CD4-positive, alpha-beta T cell treated with Interleukin-15 for 1 hour (primary cell): ENCODE data around the gene MAML3.
A peak's percentile ranks its signal among the peaks of the same experiment; 100 is the strongest.

Experiments
- DNase-seq: peaks from one replicate; pipeline ENCODE4 v3.0.0-alpha.2; 2020

MAML3 gene

DNA sequence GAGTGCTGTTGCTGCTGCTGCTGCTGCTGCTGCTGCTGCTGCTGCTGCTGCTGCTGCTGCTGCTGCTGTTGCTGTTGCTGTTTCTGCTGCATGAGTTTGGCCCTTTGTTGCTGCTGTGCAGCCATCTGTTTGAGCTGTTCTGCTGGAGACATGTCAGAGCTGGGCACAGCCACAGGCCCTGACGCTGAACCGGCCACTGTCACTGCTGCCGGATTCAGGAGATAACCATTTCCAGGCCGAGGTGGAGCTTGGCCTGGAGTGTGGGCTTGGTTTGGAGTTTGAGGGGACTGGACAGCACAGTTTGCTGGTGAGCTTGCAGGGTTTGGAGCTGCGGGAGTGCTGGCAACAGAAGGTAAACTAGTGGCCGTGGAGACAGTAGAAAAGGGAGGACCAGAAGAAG is 264.1 kb downstream of the MAML3 start:
- no peak for DNase-seq

DNA sequence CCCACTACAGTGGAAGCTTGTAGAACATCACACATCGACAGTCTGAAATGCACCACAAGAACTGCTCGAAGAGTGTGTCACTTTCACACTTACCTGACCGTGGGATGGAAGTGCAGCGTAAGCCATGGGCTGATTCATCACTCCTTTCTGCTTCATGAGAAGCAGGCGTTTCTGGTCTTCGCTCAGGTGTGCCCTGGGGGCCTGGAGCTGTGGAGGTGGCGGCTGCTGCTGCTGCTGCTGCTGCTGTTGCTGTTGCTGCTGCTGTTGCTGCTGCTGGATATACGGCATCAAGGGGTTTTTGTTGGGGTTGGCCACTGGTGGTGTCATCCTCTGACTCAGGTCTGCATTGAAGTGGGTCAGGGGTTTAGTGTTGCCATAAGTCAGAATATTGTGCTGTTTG is 264.7 kb downstream of the MAML3 start:
- DNase-seq = no peak

DNA sequence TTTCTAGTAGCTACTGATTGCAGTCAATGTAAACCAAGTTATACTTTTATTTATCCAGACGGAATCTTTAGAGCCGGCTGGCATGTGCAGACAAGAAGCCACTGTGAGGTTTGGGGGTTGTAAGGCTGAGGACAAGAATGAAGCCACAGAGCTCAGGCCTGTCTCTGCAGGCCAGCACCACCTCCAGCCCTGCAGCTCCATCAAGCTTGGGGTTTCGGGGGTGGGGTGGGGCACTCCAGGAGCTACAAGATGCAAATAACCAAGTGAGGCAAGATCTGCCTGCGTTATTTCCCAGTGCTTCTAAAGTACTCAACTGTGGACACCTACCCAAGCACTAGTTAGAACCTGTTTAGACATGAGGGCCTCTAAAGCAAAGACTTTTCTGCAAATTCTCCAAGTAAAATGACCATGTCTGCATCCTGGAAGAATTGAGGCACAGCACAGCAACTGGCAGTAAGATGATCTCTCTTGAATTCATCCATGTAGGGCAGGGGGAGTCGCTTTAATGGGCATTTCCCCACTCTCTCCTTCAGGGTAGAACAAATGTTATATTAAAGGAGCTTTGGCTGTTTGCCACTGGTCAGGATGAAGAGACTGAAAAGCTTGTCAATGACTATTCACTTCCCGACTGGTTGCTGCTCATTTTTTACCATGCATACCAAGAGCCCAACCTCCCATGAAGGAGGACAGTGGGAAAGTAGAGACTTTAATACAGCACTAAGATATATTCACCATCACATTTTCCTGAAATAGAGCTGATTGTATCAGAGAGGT is 265.8 kb downstream of the MAML3 start:
- DNase-seq = no peak

GRCh38 chr4:139887376-139887802 is 266.6 kb downstream of the MAML3 start:
- DNase-seq = no peak

- DNase-seq = no peak
These were observed 267.2 kb downstream of the MAML3 start for GRCh38 chr4:139886798-139887197.

DNA sequence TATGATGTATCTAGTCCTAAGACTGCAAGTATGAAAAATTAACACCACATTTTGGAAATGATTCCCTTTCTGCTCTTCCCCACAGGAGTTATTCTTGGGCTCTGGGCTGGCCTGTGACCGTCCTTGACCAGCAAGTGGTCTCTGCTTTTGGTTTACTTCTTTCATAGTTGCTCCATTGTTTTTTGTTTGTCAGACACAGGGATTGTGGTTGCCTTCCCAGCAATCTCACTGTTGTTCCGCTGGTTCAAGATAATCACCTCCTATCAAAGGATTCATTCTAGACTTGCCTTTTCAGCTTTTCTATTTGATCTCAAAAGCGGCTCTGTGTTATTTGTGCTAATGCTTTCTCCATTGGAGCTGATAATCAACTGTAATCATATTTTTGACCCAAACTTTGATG is 269.5 kb downstream of the MAML3 start:
- DNase-seq = no peak

GRCh38 chr4:139880841-139881240 is 273.1 kb downstream of the MAML3 start:
- DNase-seq = no peak

DNA sequence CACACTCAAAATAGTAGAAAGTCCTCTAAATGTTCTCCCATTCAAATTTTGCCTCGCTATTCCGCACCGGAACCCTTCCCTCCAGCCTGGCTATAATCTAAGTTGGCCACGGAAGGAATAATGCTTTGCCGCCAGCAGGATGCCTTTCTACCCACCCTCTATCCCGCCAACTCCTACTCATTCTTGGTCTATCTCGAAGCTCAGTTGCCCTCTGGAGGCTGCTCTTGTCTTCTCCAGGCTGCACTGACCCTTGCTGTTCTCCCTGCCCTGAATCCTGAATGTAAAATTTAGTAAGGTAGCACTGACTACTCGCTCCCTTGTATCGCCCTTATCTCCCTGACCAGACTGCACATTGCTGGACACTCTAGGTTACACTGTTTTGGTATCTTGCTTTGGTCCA is 275.9 kb downstream of the MAML3 start:
- no peak for DNase-seq

- DNase-seq = no peak
These were observed 277.5 kb downstream of the MAML3 start for GRCh38 chr4:139876337-139876941.

- no peak for DNase-seq
These were observed 278.6 kb downstream of the MAML3 start for GRCh38 chr4:139875411-139875825.

DNA sequence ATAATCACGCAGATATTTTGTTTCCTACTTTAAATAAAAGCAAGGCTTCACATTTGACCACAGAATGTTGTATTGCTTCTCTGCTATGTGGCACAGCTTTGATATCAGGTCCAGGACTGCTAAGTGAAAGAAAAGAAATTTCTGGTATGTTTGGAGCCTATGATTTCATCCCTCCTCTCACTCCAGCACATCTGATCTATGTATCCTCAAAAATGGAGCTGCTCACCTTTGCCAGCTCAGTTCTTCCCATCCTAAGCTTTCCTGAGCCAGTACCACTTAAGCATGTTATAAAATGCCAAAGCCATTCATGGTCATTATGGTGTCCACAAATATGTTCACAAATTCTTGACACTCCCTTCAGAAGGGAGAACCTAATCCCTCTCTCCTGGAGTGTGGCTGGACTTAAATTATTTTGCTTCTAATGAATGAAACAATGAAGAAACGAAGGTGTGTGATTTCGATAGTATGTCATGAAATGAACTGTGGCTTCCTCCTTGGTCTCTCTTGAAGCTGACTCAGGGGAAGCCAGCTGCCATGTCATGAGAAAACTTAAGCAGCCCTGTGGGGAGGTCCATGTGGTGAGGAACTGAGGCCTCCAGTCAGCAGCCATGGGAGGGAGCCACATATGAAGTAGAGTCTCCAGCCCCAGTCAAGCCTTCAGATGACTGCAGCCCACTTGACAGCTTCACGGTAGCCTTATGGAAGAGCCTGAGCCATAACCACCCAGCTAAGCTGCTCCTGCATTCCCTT is 280.7 kb downstream of the MAML3 start:
- DNase-seq = peak; percentile 24

GRCh38 chr4:139872274-139872673 is 281.7 kb downstream of the MAML3 start:
- DNase-seq = peak; percentile 24

DNA sequence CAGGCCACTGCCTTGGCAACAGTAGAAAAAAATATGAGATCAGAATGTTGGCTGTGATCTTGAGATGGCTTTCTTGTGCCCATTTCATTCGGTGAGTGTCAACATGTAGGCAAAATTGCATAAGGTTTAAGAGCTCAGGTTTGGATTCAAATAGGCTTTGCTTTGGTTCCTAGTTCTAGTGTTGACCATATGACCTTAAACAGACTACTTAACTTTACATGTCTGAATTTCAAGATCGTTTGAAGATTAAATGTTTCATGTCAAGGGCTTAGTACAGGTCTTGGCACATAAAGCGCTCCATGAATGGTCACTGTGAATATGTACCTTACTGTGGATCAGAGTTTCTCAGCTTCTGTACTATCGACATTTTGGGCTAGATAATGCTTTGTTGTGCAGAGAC is 284.2 kb downstream of the MAML3 start:
- DNase-seq = no peak

GRCh38 chr4:139866276-139866962 is 287.6 kb downstream of the MAML3 start:
- DNase-seq = no peak

GRCh38 chr4:139865537-139865936 is 288.4 kb downstream of the MAML3 start:
- DNase-seq = no peak

- DNase-seq = no peak
These were observed 290.5 kb downstream of the MAML3 start for GRCh38 chr4:139863531-139863930.

- DNase-seq = no peak
These were observed 292.5 kb downstream of the MAML3 start for GRCh38 chr4:139861471-139861870.

GRCh38 chr4:139860435-139861024 is 293.5 kb downstream of the MAML3 start:
- DNase-seq = no peak

DNA sequence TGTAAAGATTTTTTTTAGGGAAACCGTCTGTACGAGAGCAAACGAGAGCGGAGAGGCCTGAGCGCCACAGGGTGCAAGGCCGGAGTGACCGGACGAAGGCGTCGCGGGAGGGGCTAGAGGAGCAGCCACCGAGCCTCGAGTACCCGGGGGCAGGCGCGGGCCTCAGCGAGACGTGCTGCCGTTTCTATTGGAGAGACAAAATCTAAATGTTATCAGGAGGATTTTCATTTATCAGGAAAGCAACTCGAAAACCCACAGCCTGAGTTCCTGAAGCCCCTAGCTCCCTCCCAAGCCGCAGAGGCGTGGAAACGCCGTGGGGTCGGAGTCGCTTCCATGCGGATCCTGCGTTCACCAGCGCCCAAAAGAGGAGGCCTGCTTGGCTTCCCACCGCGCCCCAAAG is 294.1 kb downstream of the MAML3 start:
- DNase-seq = no peak

GRCh38 chr4:139858436-139859205 is 295.4 kb downstream of the MAML3 start:
- DNase-seq = no peak

- no peak for DNase-seq
These were observed 296.0 kb downstream of the MAML3 start for GRCh38 chr4:139857977-139858376.

DNA sequence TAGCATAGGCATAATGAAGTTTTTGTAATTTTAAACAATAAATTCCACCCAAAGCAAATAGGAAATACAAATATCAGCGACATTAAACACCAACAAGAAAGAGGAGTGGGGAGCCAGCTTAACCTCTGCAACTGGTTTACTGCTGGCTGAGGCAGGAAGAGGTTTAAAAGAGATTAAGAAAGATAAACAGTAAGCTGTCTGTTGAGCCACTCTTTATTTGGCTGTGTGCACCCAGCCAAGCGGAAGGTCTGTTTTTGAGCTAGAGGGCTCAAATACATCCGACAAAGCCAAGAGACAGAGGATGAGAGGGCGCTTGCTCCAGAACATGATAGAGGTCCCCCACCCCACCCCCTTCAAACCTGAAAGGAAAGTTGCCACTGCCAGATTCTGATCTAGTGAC is 297.0 kb downstream of the MAML3 start:
- DNase-seq = no peak
